ENCODE data around the gene PBX1. TPM values are rescaled to one million over a fixed set of nuclear protein-coding genes. Genes with fewer than 3 reads are reported as not detected.
A peak's percentile ranks its signal among the peaks of the same experiment; 100 is the strongest.

PBX1 gene
- total and polyA plus RNA-seq, 2 of the 4 experiments (the other 2 are of a cell fraction) = 13.9 to 17.9 TPM

DNA sequence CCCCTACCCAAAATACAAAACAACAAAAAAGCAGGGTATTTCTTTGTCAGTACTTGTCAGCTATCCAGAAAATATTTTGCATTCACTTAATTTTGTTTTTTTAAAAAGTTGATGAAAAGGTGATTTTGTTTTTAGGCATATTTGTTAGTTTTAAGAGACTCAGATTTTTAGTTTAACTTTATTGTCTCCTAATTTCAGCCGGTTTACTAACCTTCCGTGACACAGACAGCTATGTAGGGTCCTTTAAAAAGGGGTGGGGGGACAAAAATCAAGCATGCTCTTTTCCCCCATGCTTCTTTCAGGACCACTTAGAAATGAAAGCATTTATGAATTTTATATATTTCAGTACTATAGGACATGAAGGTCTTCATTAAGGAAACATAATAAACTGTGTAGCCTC lies 1.6 kb downstream of the PBX1 start:
- WGBS, 2 experiments (ENCODE audit: extremely low coverage in 2 of 2, insufficient read length in 1 of 2) = no CpG with 5 or more reads among the region's 2 CpGs
- Histone ChIP-seq H4K20me1 (ENCODE audit: insufficient read depth, low read length) (no peaks in the 10 kb centered on the region), H3K56ac (ENCODE audit: extremely low read depth, insufficient read depth, low read length) (peak overlapping the region; percentile 90; the same call in 1 of the 2 replicates), H3K18ac (ENCODE audit: low read depth, low read length) (peak overlapping the region; percentile 40), H3K4me2 (ENCODE audit: low read depth, low read length) (peak overlapping the region; percentile 96), H3K4me1 (ENCODE audit: control insufficient read depth, insufficient read depth, low read length) (peaks cover 3% of the 10 kb centered on the region), H3K9me3 (ENCODE audit: control insufficient read depth, insufficient read depth, low read length) (no peaks in the 10 kb centered on the region), H4K91ac (ENCODE audit: insufficient read depth, low read depth, low read length) (no peak overlapping the region), H2AK5ac (ENCODE audit: low read depth, low read length) (no peak overlapping the region), H2AFZ (replicated peaks; ENCODE audit: low read length, poor library complexity) (no peak overlapping the region), H3K4ac (ENCODE audit: low read depth, low read length) (no peak overlapping the region; the same call in 1 of the 2 replicates), H3K4me3 (ENCODE audit: insufficient read depth, low read depth, low read length) (peak overlapping the region; percentile 75), H3K27me3 (ENCODE audit: control insufficient read depth, insufficient read depth, low read length) (no peaks in the 10 kb centered on the region), H3K36me3 (ENCODE audit: control insufficient read depth, insufficient read depth, low read length) (no peaks in the 10 kb centered on the region), H2BK5ac (ENCODE audit: low read depth, low read length, poor library complexity, severe bottlenecking) (peak overlapping the region; percentile 81), H3K27ac (ENCODE audit: insufficient read depth, low read length) (peak overlapping the region; percentile 99; the same call in 1 of the 2 replicates), H3K79me1 (ENCODE audit: low read depth in 1 of 2, low read length in 2 of 2) (peaks cover 0 to 6% of the 10 kb centered on the region in 2 experiments; a peak in 2 of 4 replicates), H4K8ac (ENCODE audit: low read depth in 2 of 2, low read length in 2 of 2) (no peak overlapping the region), H2BK15ac (ENCODE audit: low read depth, low read length) (0 out of 3 replicates have a peak overlapping the region, but pooled peaks have one; percentile 34), H3K9me1 (ENCODE audit: insufficient read depth, low read length) (no peaks in the 10 kb centered on the region), H2BK120ac (ENCODE audit: low read depth, low read length) (0 out of 2 replicates have a peak overlapping the region, but pooled peaks have one; percentile 27), H2AK9ac (replicated peaks; ENCODE audit: low read depth, low read length, poor library complexity) (no peak overlapping the region), H3K9ac (ENCODE audit: low read depth, low read length) (peak overlapping the region; percentile 99), H3K14ac (replicated peaks; ENCODE audit: low read depth, low read length) (peak overlapping the region; percentile 60; the same call in 1 of the 2 replicates), H3K23ac (ENCODE audit: low read depth, low read length) (peak overlapping the region; percentile 76), H2BK20ac (ENCODE audit: low read depth, low read length) (no peak overlapping the region), H4K5ac (ENCODE audit: low read depth, low read length) (no peak overlapping the region)
- dilution Hi-C loops (cut with HindIII; ENCODE audit: low sequenced_read_pairs, unreplicated experiment) (no loop called here), in situ Hi-C loops (cut with MboI; ENCODE audit: low sequenced_read_pairs) (loop anchor here (10.0 kb wide), 1 partner anchor 224 kb away; no protein-coding TSS in a partner anchor), intact Hi-C loops (cut with micrococcal nuclease) (loop anchor here (1.0 to 2.0 kb wide), 2 partner anchors 50 to 227 kb away; no protein-coding TSS in a partner anchor)
- no peak for DNase-seq
- no peak for TF ChIP-seq MAZ (IDR thresholded peaks at IDR 0.05; ENCODE audit: borderline replicate concordance, low read depth, low read length)
- TF ChIP-seq RAD21 (IDR thresholded peaks at IDR 0.05; ENCODE audit: low read length) = no peak
- TF ChIP-seq RCOR1 (IDR thresholded peaks at IDR 0.05; ENCODE audit: insufficient replicate concordance, low read length) = no peak
- TF ChIP-seq SMC3 (IDR thresholded peaks at IDR 0.05; ENCODE audit: low read depth, low read length) = no peak
- TF ChIP-seq, protein P1, sequence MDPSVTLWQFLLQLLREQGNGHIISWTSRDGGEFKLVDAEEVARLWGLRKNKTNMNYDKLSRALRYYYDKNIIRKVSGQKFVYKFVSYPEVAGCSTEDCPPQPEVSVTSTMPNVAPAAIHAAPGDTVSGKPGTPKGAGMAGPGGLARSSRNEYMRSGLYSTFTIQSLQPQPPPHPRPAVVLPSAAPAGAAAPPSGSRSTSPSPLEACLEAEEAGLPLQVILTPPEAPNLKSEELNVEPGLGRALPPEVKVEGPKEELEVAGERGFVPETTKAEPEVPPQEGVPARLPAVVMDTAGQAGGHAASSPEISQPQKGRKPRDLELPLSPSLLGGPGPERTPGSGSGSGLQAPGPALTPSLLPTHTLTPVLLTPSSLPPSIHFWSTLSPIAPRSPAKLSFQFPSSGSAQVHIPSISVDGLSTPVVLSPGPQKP (IDR thresholded peaks at IDR 0.05; ENCODE audit: borderline replicate concordance, low read depth, low read length) = no peak
- TF ChIP-seq FOS (IDR thresholded peaks at IDR 0.05; ENCODE audit: low read depth, low read length) = no peak
- no peak for TF ChIP-seq MAFK (IDR thresholded peaks at IDR 0.05; ENCODE audit: low read depth, low read length)
- TF ChIP-seq MXI1 (IDR thresholded peaks at IDR 0.05; ENCODE audit: borderline replicate concordance, low read depth, low read length) = no peak
- no peak for TF ChIP-seq NFE2L2 (IDR thresholded peaks at IDR 0.05; ENCODE audit: low read depth, low read length)
- TF ChIP-seq BHLHE40 (IDR thresholded peaks at IDR 0.05; ENCODE audit: low read depth, low read length) = no peak
- no peak for TF ChIP-seq POLR2A (IDR thresholded peaks at IDR 0.05; ENCODE audit: low read depth, low read length)
- TF ChIP-seq RFX5 (IDR thresholded peaks at IDR 0.05; ENCODE audit: low read depth, low read length) = no peak
- TF ChIP-seq, protein P2, sequence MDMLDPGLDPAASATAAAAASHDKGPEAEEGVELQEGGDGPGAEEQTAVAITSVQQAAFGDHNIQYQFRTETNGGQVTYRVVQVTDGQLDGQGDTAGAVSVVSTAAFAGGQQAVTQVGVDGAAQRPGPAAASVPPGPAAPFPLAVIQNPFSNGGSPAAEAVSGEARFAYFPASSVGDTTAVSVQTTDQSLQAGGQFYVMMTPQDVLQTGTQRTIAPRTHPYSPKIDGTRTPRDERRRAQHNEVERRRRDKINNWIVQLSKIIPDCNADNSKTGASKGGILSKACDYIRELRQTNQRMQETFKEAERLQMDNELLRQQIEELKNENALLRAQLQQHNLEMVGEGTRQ (IDR thresholded peaks at IDR 0.05; ENCODE audit: low read depth, low read length) = no peak
- no peak for TF ChIP-seq CEBPB (IDR thresholded peaks at IDR 0.05; ENCODE audit: low read depth, low read length)
- TF ChIP-seq CHD1 (IDR thresholded peaks at IDR 0.05; ENCODE audit: low read depth, low read length) = no peak
- no peak for ATAC-seq (ENCODE audit: low read depth)
- POLR2A ChIA-PET (ENCODE audit: unreplicated experiment) = no interaction called here
- BruUV-seq (replicated peaks) = no TSS peak
- CTCF ChIA-PET = interaction anchor here (1.2 kb wide), 1 partner anchor 263 kb away, joined by 4 read pairs; no protein-coding TSS in a partner anchor
